HG03025 (cell line): ENCODE results near the gene PLEKHH3.
"Not testable (repeated sequence)": the region's sequence is repeated elsewhere in the genome, so short reads cannot be mapped to it uniquely, and the experiment has no call there.

Experiments used
- ATAC-seq: cut with Tn5 transposase; IDR thresholded peaks from one replicate; pipeline ENCODE4 v1.9.1; 2021; ENCODE audit warnings: mild to moderate bottlenecking, moderate library complexity; ENCODE audit not compliant: unreplicated experiment, low FRiP score

PLEKHH3 gene

GRCh38 chr17:42673266-42673884 lies 3.4 kb downstream of the PLEKHH3 start:
- no peak for ATAC-seq

GRCh38 chr17:42672038-42672437 lies 4.8 kb downstream of the PLEKHH3 start:
- ATAC-seq, result no peak

GRCh38 chr17:42670789-42671657 lies 5.8 kb downstream of the PLEKHH3 start:
- no peak for ATAC-seq

- ATAC-seq, result no peak
Measured at GRCh38 chr17:42669977-42670788, 6.6 kb downstream of the PLEKHH3 start.

GRCh38 chr17:42669705-42669976 lies 7.2 kb downstream of the PLEKHH3 start:
- no peak for ATAC-seq

- no peak for ATAC-seq
Measured at GRCh38 chr17:42667088-42667951, 9.5 kb downstream of the PLEKHH3 start.

GRCh38 chr17:42666126-42666525 lies 10.7 kb downstream of the PLEKHH3 start:
- not testable (repeated sequence) for ATAC-seq

GRCh38 chr17:42665581-42666001 lies 11.2 kb downstream of the PLEKHH3 start:
- ATAC-seq, result no peak

- ATAC-seq, result no peak
Measured at GRCh38 chr17:42660692-42661345, 16.0 kb downstream of the PLEKHH3 start.

GRCh38 chr17:42659932-42660274 lies 16.9 kb downstream of the PLEKHH3 start:
- not testable (repeated sequence) for ATAC-seq

GRCh38 chr17:42659079-42659931 lies 17.5 kb downstream of the PLEKHH3 start, which contains the start of gene TUBG2:
TUBG2 (plus strand) TSS chr17:42659284; CDS start chr17:42659504, 220 bp downstream.
- no peak for ATAC-seq

- no peak for ATAC-seq
Measured at GRCh38 chr17:42657824-42658588, 18.8 kb downstream of the PLEKHH3 start.

GRCh38 chr17:42655528-42655927 lies 21.3 kb downstream of the PLEKHH3 start:
- ATAC-seq, result no peak

- no peak for ATAC-seq
Measured at GRCh38 chr17:42653179-42654124, 23.3 kb downstream of the PLEKHH3 start.

GRCh38 chr17:42651392-42651791 lies 25.4 kb downstream of the PLEKHH3 start:
- no peak for ATAC-seq

- ATAC-seq, result no peak
Measured at GRCh38 chr17:42647778-42648177, 29.0 kb downstream of the PLEKHH3 start.

GRCh38 chr17:42642336-42642735 lies 34.5 kb downstream of the PLEKHH3 start:
- ATAC-seq, result no peak
